Astrocyte (in vitro differentiated cells and primary cell): ENCODE data around the gene LRP1B. TPM values are rescaled to one million over a fixed set of nuclear protein-coding genes. Genes with fewer than 3 reads are reported as not detected.

Experiments used
- DNase-seq: peaks from one replicate; pipeline ENCODE4 v3.0.0-alpha.2; 2010; ENCODE audit warnings: low read depth
- FAIRE-seq: peaks from 2 replicates; lab custom pipeline; 2011; peaks lifted over from hg19 to GRCh38; lab: Jason Lieb, UNC
- H2AFZ ChIP-seq: 2 replicates; pipeline ENCODE4 v1.6.0; 2012; ENCODE audit warnings: low read depth, low read length, inconsistent platforms
- H3K27ac ChIP-seq: 2 replicates; pipeline ENCODE4 v1.5.1; 2011; ENCODE audit warnings: low read depth, low read length, inconsistent platforms
- H3K27me3 ChIP-seq: 2 replicates; pipeline ENCODE4 v1.6.0; 2011; ENCODE audit warnings: low read length, inconsistent platforms; ENCODE audit not compliant: insufficient read depth
- H3K36me3 ChIP-seq: 2 replicates; pipeline ENCODE4 v1.5.1; 2011; ENCODE audit warnings: low read length, inconsistent platforms; ENCODE audit not compliant: insufficient read depth
- H3K4me1 ChIP-seq: 2 replicates; pipeline ENCODE4 v1.5.1; 2011; ENCODE audit warnings: low read length, inconsistent platforms; ENCODE audit not compliant: insufficient read depth
- H3K4me2 ChIP-seq: 2 replicates; pipeline ENCODE4 v1.6.0; 2012; ENCODE audit warnings: low read length, inconsistent platforms
- H3K4me3 ChIP-seq: 2 replicates; pipeline ENCODE4 v1.5.1; 2011; ENCODE audit warnings: low read depth, mild to moderate bottlenecking, low read length, inconsistent platforms; ENCODE audit not compliant: insufficient read depth
- H3K79me2 ChIP-seq: 2 replicates; pipeline ENCODE4 v1.6.0; 2012; ENCODE audit warnings: mild to moderate bottlenecking, low read length, inconsistent platforms; ENCODE audit not compliant: insufficient read depth
- H3K9ac ChIP-seq: 2 replicates; pipeline ENCODE4 v1.6.0; 2012; ENCODE audit warnings: mild to moderate bottlenecking, low read length, inconsistent platforms
- H3K9me3 ChIP-seq: 2 replicates; pipeline ENCODE4 v1.5.1; 2012; ENCODE audit warnings: low read depth, mild to moderate bottlenecking, low read length, inconsistent platforms; ENCODE audit not compliant: insufficient read depth
- H4K20me1 ChIP-seq: 2 replicates; pipeline ENCODE4 v1.6.0; 2012; ENCODE audit warnings: low read length, inconsistent platforms; ENCODE audit not compliant: insufficient read depth
- H3K27ac Mint-ChIP-seq: one replicate; pipeline ENCODE4 v1.8.0; 2021; ENCODE audit warnings: mild to moderate bottlenecking, mixed read lengths; ENCODE audit not compliant: unreplicated experiment
- H3K27me3 Mint-ChIP-seq: one replicate; pipeline ENCODE4 v1.8.0; 2021; ENCODE audit warnings: low read depth, mixed read lengths; ENCODE audit not compliant: unreplicated experiment
- H3K36me3 Mint-ChIP-seq: one replicate; pipeline ENCODE4 v1.8.0; 2021; ENCODE audit warnings: low read depth, mixed read lengths; ENCODE audit not compliant: unreplicated experiment
- H3K4me1 Mint-ChIP-seq: one replicate; pipeline ENCODE4 v1.8.0; 2021; ENCODE audit warnings: low read depth, mixed read lengths; ENCODE audit not compliant: unreplicated experiment
- H3K4me3 Mint-ChIP-seq: one replicate; pipeline ENCODE4 v1.8.0; 2021; ENCODE audit warnings: mild to moderate bottlenecking, moderate library complexity, mixed read lengths; ENCODE audit not compliant: unreplicated experiment
- H3K9me3 Mint-ChIP-seq: one replicate; pipeline ENCODE4 v1.8.0; 2021; ENCODE audit warnings: mild to moderate bottlenecking, mixed read lengths; ENCODE audit not compliant: unreplicated experiment
- CTCF ChIP-seq: IDR thresholded peaks from 2 replicates; pipeline ENCODE4 v1.5.1; 2011; ENCODE audit warnings: low read depth, mild to moderate bottlenecking, inconsistent platforms, low read length, moderate library complexity; ENCODE audit not compliant: insufficient read depth
- EZH2 ChIP-seq: IDR thresholded peaks from 2 replicates; pipeline ENCODE4 v1.6.1; 2012; ENCODE audit warnings: mild to moderate bottlenecking, low read length, inconsistent platforms; ENCODE audit not compliant: insufficient read depth
- total RNA-seq: library from RNA; stranded (reverse); gene quantifications from 2 replicates; pipeline ENCODE4 v1.2.1, GENCODE V29; 2021

LRP1B gene
- total RNA-seq, 1 donor from 2014 or later = 1.5 TPM

GRCh38 chr2:140949932-140950331 is 1180.9 kb downstream of the LRP1B start:
- Mint-ChIP-seq H3K27ac (no peak overlapping the region), H3K27me3 (no peaks in the 10 kb centered on the region), H3K36me3 (no peaks in the 10 kb centered on the region), H3K9me3 (no peaks in the 10 kb centered on the region), H3K4me1 (no peaks in the 10 kb centered on the region), H3K4me3 (no peak overlapping the region)
- no peaks in the 10 kb centered on the region for H3K36me3 ChIP-seq
- no peaks in the 10 kb centered on the region for H3K79me2 ChIP-seq
- no peak overlapping the region for H3K4me3 ChIP-seq
- no peaks in the 10 kb centered on the region for H3K9me3 ChIP-seq
- no peak overlapping the region for H3K9ac ChIP-seq
- no peak for TF ChIP-seq CTCF
- TF ChIP-seq EZH2 = no peak
- no peaks in the 10 kb centered on the region for H4K20me1 ChIP-seq
- H2AFZ ChIP-seq = no peak overlapping the region
- no peak overlapping the region for H3K4me2 ChIP-seq
- FAIRE-seq (no peak), DNase-seq (no peak)
- no peaks in the 10 kb centered on the region for H3K27me3 ChIP-seq
- H3K27ac ChIP-seq = no peak overlapping the region
- no peaks in the 10 kb centered on the region for H3K4me1 ChIP-seq

DNA sequence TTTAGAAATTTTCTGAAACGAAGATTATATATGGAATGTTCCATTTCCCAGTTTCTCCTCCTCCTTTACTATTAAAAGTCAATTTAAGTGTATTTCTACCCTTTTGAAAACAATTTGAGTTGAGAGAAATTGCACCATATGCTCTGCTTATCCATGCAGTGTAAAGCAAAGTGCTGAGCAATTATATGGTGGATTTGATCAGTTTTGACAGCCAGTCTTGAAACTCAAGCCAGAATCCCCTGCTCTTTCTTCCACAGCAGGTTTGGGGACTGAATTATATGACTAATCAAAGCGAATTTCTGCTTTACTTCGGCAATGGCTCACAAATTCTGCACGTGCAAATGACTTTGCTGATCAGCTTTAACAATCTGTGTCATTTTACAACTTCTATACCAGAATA is 1183.6 kb downstream of the LRP1B start:
- Mint-ChIP-seq H3K27ac (no peak overlapping the region), H3K9me3 (no peaks in the 10 kb centered on the region), H3K4me1 (no peaks in the 10 kb centered on the region), H3K4me3 (no peak overlapping the region), H3K27me3 (no peaks in the 10 kb centered on the region), H3K36me3 (no peaks in the 10 kb centered on the region)
- H3K9me3 ChIP-seq = no peaks in the 10 kb centered on the region
- no peak for DNase-seq
- no peaks in the 10 kb centered on the region for H3K27me3 ChIP-seq
- no peak overlapping the region for H3K4me2 ChIP-seq
- no peaks in the 10 kb centered on the region for H3K4me1 ChIP-seq
- no peaks in the 10 kb centered on the region for H4K20me1 ChIP-seq
- TF ChIP-seq EZH2 = no peak
- no peak for TF ChIP-seq CTCF
- no peak for FAIRE-seq
- no peak overlapping the region for H2AFZ ChIP-seq
- H3K4me3 ChIP-seq = no peak overlapping the region
- no peak overlapping the region for H3K27ac ChIP-seq
- H3K79me2 ChIP-seq = no peaks in the 10 kb centered on the region
- no peak overlapping the region for H3K9ac ChIP-seq
- H3K36me3 ChIP-seq = no peaks in the 10 kb centered on the region

- Histone ChIP-seq H3K4me1 (no peaks in the 10 kb centered on the region), H3K4me3 (no peak overlapping the region), H4K20me1 (no peaks in the 10 kb centered on the region), H3K4me2 (no peak overlapping the region), H3K27ac (no peak overlapping the region), H3K27me3 (no peaks in the 10 kb centered on the region), H3K9ac (no peak overlapping the region), H3K36me3 (no peaks in the 10 kb centered on the region), H3K79me2 (no peaks in the 10 kb centered on the region), H2AFZ (no peak overlapping the region), H3K9me3 (no peaks in the 10 kb centered on the region)
- Mint-ChIP-seq H3K27me3 (no peaks in the 10 kb centered on the region), H3K4me3 (no peak overlapping the region), H3K4me1 (no peaks in the 10 kb centered on the region), H3K9me3 (no peaks in the 10 kb centered on the region), H3K27ac (no peak overlapping the region), H3K36me3 (no peaks in the 10 kb centered on the region)
- TF ChIP-seq EZH2 = no peak
- DNase-seq = no peak
- FAIRE-seq = no peak
Measured at GRCh38 chr2:140943867-140944266, 1186.9 kb downstream of the LRP1B start.
